ENCODE data around the gene MAP7D2. TPM values are rescaled to one million over a fixed set of nuclear protein-coding genes. Genes with fewer than 3 reads are reported as not detected.

The MAP7D2 gene
- total RNA-seq, 1 experiment from 2014 or later: 1.9 TPM

DNA sequence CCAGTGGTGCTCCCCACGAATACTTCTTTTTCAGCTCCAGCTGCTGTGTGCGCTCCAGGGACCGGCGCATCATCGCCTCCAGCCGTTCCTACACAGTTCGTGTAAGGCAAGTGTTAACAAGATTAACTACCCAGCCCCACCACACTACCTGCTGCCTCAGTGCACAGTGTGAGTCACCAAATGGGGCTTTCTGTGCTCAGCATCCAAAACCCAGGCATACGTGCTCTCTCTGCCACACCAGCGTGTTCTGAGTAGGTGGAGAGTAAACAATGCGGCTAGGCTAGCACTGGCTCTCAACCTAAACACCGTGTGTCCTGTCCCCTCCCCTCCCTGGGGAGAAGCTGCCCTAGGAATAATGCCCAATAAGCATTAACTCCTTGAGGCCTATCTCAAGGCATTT is 60.0 kb downstream of the MAP7D2 start:
- DNase-seq: no peak
- WGBS (ENCODE audit: extremely low coverage, insufficient read length, low lambda C conversion rate): no CpG with 5 or more reads among the region's 11 CpGs
- H3K4me1 ChIP-seq (ENCODE audit: insufficient read depth, low read length): no peaks in the 10 kb centered on the region
- no peak overlapping the region for H4K5ac ChIP-seq (ENCODE audit: insufficient read length, low read depth, low read length)
- H3K9ac ChIP-seq (ENCODE audit: extremely low read depth, insufficient read length, low read length): no peak overlapping the region
- no peak overlapping the region for H3K56ac ChIP-seq (ENCODE audit: insufficient read length, low read depth, low read length)
- H3K27ac Mint-ChIP-seq: no peak overlapping the region
- H3K36me3 Mint-ChIP-seq (ENCODE audit: insufficient read depth in 1 of 3, low read depth in 3 of 3): peaks cover 0 to 4% (median 0%) of the 10 kb centered on the region in 3 experiments; a peak in 3 of 7 replicates
- H2AFZ ChIP-seq (ENCODE audit: low read length): no peak overlapping the region
- H3K4me3 Mint-ChIP-seq: no peak overlapping the region
- peaks cover 43% of the 10 kb centered on the region for H3K9me3 ChIP-seq (ENCODE audit: control insufficient read depth, low read depth, low read length)
- no peak overlapping the region for H2BK120ac ChIP-seq (ENCODE audit: low read depth, low read length, poor library complexity, severe bottlenecking)
- no peak overlapping the region for H4K8ac ChIP-seq (replicated peaks; ENCODE audit: insufficient read length, low read depth, low read length)
- peaks cover 1% of the 10 kb centered on the region; the same call in 1 of the 2 replicates for H3K27me3 Mint-ChIP-seq (ENCODE audit: low read depth)
- no peak overlapping the region for H3K4me2 ChIP-seq (ENCODE audit: insufficient read depth, insufficient read length, low read length)
- H3K4ac ChIP-seq (ENCODE audit: low read depth, low read length): no peak overlapping the region
- H3K9me3 Mint-ChIP-seq: peaks cover 77 to 79% of the 10 kb centered on the region in 2 experiments
- H2BK5ac ChIP-seq (ENCODE audit: insufficient read length, low read length): no peak overlapping the region
- no peak overlapping the region for H4K91ac ChIP-seq (ENCODE audit: insufficient read length, low read depth, low read length)
- peaks cover 8 to 13% of the 10 kb centered on the region in 2 experiments; a peak in 3 of 4 replicates for H3K4me1 Mint-ChIP-seq
- no peak overlapping the region for H2BK20ac ChIP-seq (ENCODE audit: low read depth, low read length, poor library complexity, severe bottlenecking)
- H2BK15ac ChIP-seq (ENCODE audit: low read depth, low read length): no peak overlapping the region
- H4K20me1 ChIP-seq (ENCODE audit: control insufficient read depth, insufficient read depth, insufficient read length): no peaks in the 10 kb centered on the region
- H3K23ac ChIP-seq (ENCODE audit: insufficient read length, low read depth, low read length): no peak overlapping the region
- no peaks in the 10 kb centered on the region for H3K79me1 ChIP-seq (ENCODE audit: insufficient read depth, low read depth, low read length, poor library complexity, severe bottlenecking)
- H3K27ac ChIP-seq (ENCODE audit: insufficient read length, low read depth, low read length): no peak overlapping the region
- H3K27me3 ChIP-seq (ENCODE audit: insufficient read depth, low read length): no peaks in the 10 kb centered on the region
- H3K14ac ChIP-seq (ENCODE audit: insufficient read depth, low read length): no peak overlapping the region
- H3K18ac ChIP-seq (ENCODE audit: insufficient read length, low read depth, low read length): no peak overlapping the region
- H3T11ph ChIP-seq (ENCODE audit: low read length): no peak overlapping the region
- H2BK12ac ChIP-seq (ENCODE audit: insufficient read length, low read depth, low read length): no peak overlapping the region
- TF ChIP-seq, protein P1, sequence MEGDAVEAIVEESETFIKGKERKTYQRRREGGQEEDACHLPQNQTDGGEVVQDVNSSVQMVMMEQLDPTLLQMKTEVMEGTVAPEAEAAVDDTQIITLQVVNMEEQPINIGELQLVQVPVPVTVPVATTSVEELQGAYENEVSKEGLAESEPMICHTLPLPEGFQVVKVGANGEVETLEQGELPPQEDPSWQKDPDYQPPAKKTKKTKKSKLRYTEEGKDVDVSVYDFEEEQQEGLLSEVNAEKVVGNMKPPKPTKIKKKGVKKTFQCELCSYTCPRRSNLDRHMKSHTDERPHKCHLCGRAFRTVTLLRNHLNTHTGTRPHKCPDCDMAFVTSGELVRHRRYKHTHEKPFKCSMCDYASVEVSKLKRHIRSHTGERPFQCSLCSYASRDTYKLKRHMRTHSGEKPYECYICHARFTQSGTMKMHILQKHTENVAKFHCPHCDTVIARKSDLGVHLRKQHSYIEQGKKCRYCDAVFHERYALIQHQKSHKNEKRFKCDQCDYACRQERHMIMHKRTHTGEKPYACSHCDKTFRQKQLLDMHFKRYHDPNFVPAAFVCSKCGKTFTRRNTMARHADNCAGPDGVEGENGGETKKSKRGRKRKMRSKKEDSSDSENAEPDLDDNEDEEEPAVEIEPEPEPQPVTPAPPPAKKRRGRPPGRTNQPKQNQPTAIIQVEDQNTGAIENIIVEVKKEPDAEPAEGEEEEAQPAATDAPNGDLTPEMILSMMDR (conservative IDR thresholded peaks at IDR 0.05): no peak
- no peaks in the 10 kb centered on the region for H3K23me2 ChIP-seq (ENCODE audit: insufficient read length, low read depth, low read length, poor library complexity, severe bottlenecking)
- H2AK5ac ChIP-seq (ENCODE audit: insufficient read length, low read length): no peak overlapping the region
- H3K79me2 ChIP-seq (ENCODE audit: insufficient read depth, low read length): no peaks in the 10 kb centered on the region
